SK-N-SH (cell line): Measurements from ENCODE around the gene FAM174B. TPM values are rescaled to one million over a fixed set of nuclear protein-coding genes. Genes with fewer than 3 reads are reported as not detected.

Experiments
- CTCF ChIA-PET: fragments of 300-600, 350-600 bp; formaldehyde crosslinking; extraction: SDS; loops from one replicate; lab custom pipeline; 2021; lab: Yijun Ruan, JAX
- POLR2A ChIA-PET: fragments of 350-600 bp; sonication (Branson Sonifier 250); formaldehyde crosslinking; extraction: SDS; loops from one replicate; lab custom pipeline; 2020; ENCODE audit warnings: antibody characterized with exemption, inconsistent platforms; lab: Yijun Ruan, JAX
- DNase-seq: peaks from one replicate; pipeline ENCODE4 v3.0.0; 2012
- H2AFZ ChIP-seq: fragments of 200-600 bp; sonication (generic); 2 replicates; pipeline ENCODE4 v1.8.1; 2016; ENCODE audit warnings: antibody characterized with exemption, mild to moderate bottlenecking, low read depth
- H3F3A ChIP-seq: fragments of 200-600 bp; sonication (generic); replicated peaks from 2 replicates; pipeline ENCODE3; 2016; ENCODE audit warnings: antibody characterized with exemption, mild to moderate bottlenecking; ENCODE audit not compliant: insufficient read depth
- H3K27ac ChIP-seq, 2 experiments: fragments of 200-500 bp in 1 of 2; fragments of 200-600 bp in 1 of 2; sonication (Bioruptor generic) in 1 of 2; sonication (generic), shearing (Covaris generic) in 1 of 2; 2 replicates each; pipeline versions ENCODE4 v1.5.1 to v1.6.1; 2014 to 2016; ENCODE audit warnings: low read depth in 2 of 2, inconsistent platforms in 1 of 2, low read length in 1 of 2, mild to moderate bottlenecking in 1 of 2, mixed read lengths in 1 of 2
- H3K27me3 ChIP-seq: fragments of 200-600 bp; sonication (generic), shearing (Covaris generic); 2 replicates; pipeline ENCODE4 v1.6.1; 2016; ENCODE audit warnings: mixed run types; ENCODE audit not compliant: insufficient read depth
- H3K36me3 ChIP-seq, 2 experiments: fragments of 200-500 bp in 1 of 2; fragments of 200-600 bp in 1 of 2; sonication (Bioruptor generic) in 1 of 2; sonication (generic) in 1 of 2; replicated peaks in 1 of 2; 2 replicates each; pipeline versions ENCODE3 to v1.5.1; 2014 to 2016; ENCODE audit warnings: low read length in 1 of 2, mild to moderate bottlenecking in 1 of 2; ENCODE audit not compliant: insufficient read depth in 2 of 2, control insufficient read depth in 1 of 2
- H3K4me1 ChIP-seq, 2 experiments: fragments of 200-500 bp in 1 of 2; fragments of 200-600 bp in 1 of 2; sonication (Bioruptor generic) in 1 of 2; sonication (generic), shearing (Covaris generic) in 1 of 2; 2 replicates each; pipeline versions ENCODE4 v1.5.1 to v1.6.1; 2014 to 2016; ENCODE audit warnings: low read depth in 1 of 2, low read length in 1 of 2, mixed run types in 1 of 2; ENCODE audit not compliant: insufficient read depth in 2 of 2, control insufficient read depth in 1 of 2
- H3K4me2 ChIP-seq: fragments of 200-600 bp; sonication (generic), shearing (Covaris generic); 2 replicates; pipeline ENCODE4 v1.6.1; 2017; ENCODE audit warnings: mixed run types
- H3K4me3 ChIP-seq, 2 experiments: fragments of 200-500 bp in 1 of 2; fragments of 200-600 bp in 1 of 2; sonication (Bioruptor generic) in 1 of 2; sonication (generic), shearing (Covaris generic) in 1 of 2; 2 replicates each; pipeline versions ENCODE4 v1.5.1 to v1.8.1; 2014 to 2016; ENCODE audit warnings: low read depth in 2 of 2, inconsistent platforms in 1 of 2, low read length in 1 of 2, mild to moderate bottlenecking in 1 of 2, mixed read lengths in 1 of 2, moderate library complexity in 1 of 2
- H3K79me2 ChIP-seq: fragments of 200-600 bp; sonication (generic); 2 replicates; pipeline ENCODE4 v1.8.1; 2017; ENCODE audit warnings: mild to moderate bottlenecking; ENCODE audit not compliant: insufficient read depth
- H3K9ac ChIP-seq: fragments of 200-600 bp; sonication (generic); 2 replicates; pipeline ENCODE4 v1.6.1; 2017; ENCODE audit warnings: mixed run types
- H3K9me2 ChIP-seq: fragments of 200-600 bp; sonication (generic); 2 replicates; pipeline ENCODE4 v1.6.1; 2017; ENCODE audit warnings: mixed run types
- H3K9me3 ChIP-seq: fragments of 200-600 bp; sonication (generic); 2 replicates; pipeline ENCODE4 v1.6.1; 2017; ENCODE audit warnings: mixed run types, mild to moderate bottlenecking, moderate library complexity
- H4K20me1 ChIP-seq: fragments of 200-600 bp; sonication (generic); 2 replicates; pipeline ENCODE4 v1.6.1; 2017; ENCODE audit warnings: mild to moderate bottlenecking, mixed run types; ENCODE audit not compliant: insufficient read depth
- EP300 ChIP-seq, 2 experiments: IDR thresholded peaks; 2 replicates each; pipeline versions ENCODE4 v1.4.0 to v1.6.1; 2012; ENCODE audit warnings: borderline replicate concordance in 1 of 2, low read depth in 1 of 2, low read length in 1 of 2
- EZH2phosphoT487 ChIP-seq: fragments of 200-600 bp; sonication (generic); IDR thresholded peaks from 2 replicates; pipeline ENCODE4 v1.6.1; 2017; ENCODE audit warnings: low read depth, mixed run types, mild to moderate bottlenecking, antibody characterized with exemption, moderate library complexity, borderline replicate concordance
- FOXJ3 ChIP-seq: sonication (generic); formaldehyde crosslinking; IDR thresholded peaks from 2 replicates; pipeline ENCODE4 v1.5.1; 2020; ENCODE audit warnings: mild to moderate bottlenecking, missing genetic modification reagents
- FOXM1 ChIP-seq: IDR thresholded peaks from 2 replicates; pipeline ENCODE4 v1.4.0; 2012; ENCODE audit warnings: low read depth, mild to moderate bottlenecking
- GABPA ChIP-seq: IDR thresholded peaks from 2 replicates; pipeline ENCODE4 v1.4.0; 2012; ENCODE audit warnings: low read depth, mild to moderate bottlenecking
- GATA2 ChIP-seq: sonication (generic); formaldehyde crosslinking; IDR thresholded peaks from 2 replicates; pipeline ENCODE4 v1.5.0; 2020; ENCODE audit warnings: mild to moderate bottlenecking, missing genetic modification reagents
- MEF2A ChIP-seq: IDR thresholded peaks from 2 replicates; pipeline ENCODE4 v1.4.0; 2012; ENCODE audit warnings: low read depth, borderline replicate concordance
- NFIC ChIP-seq: IDR thresholded peaks from 2 replicates; pipeline ENCODE4 v1.4.0; 2012; ENCODE audit warnings: borderline replicate concordance
- NRF1 ChIP-seq: IDR thresholded peaks from 2 replicates; pipeline ENCODE4 v1.6.1; 2012; ENCODE audit warnings: low read depth, mild to moderate bottlenecking, low read length
- RAD21 ChIP-seq: IDR thresholded peaks from 2 replicates; pipeline ENCODE4 v1.6.1; 2012; ENCODE audit warnings: mild to moderate bottlenecking, low read length
- RCOR1 ChIP-seq: fragments of 150-350 bp; IDR thresholded peaks from 2 replicates; pipeline ENCODE4 v1.6.1; 2017; ENCODE audit warnings: antibody characterized with exemption, low read length
- RFX5 ChIP-seq: IDR thresholded peaks from 2 replicates; pipeline ENCODE4 v1.6.1; 2012; ENCODE audit warnings: mild to moderate bottlenecking, improper control_type of control experiment, low read length
- SIN3A ChIP-seq: IDR thresholded peaks from 2 replicates; pipeline ENCODE4 v1.6.1; 2012; ENCODE audit warnings: low read depth, mild to moderate bottlenecking, low read length, moderate library complexity, borderline replicate concordance
- SMC3 ChIP-seq: IDR thresholded peaks from 2 replicates; pipeline ENCODE4 v1.6.1; 2012; ENCODE audit warnings: low read depth, low read length, improper control_type of control experiment
- TAF1 ChIP-seq: IDR thresholded peaks from 2 replicates; pipeline ENCODE4 v1.6.1; 2012; ENCODE audit warnings: low read depth, mild to moderate bottlenecking, low read length, moderate library complexity, borderline replicate concordance
- TCF12 ChIP-seq: IDR thresholded peaks from 2 replicates; pipeline ENCODE4 v1.4.0; 2012
- WGBS: methylation state at CpG from one replicate; pipeline ENCODE4 v1.1.6; 2017; ENCODE audit warnings: low lambda C conversion rate; 5-methylcytosine and 5-hydroxymethylcytosine counted together
- polyA plus RNA-seq, 3 experiments: library from polyadenylated mRNA; depleted of rRNA; stranded (reverse); fragments of >200 nt; gene quantifications; 2 replicates each; pipeline ENCODE4 v1.2.3, GENCODE V29; 2012
- TF ChIP-seq, protein P1 (sequence below): fragments of 150-350 bp; IDR thresholded peaks from 2 replicates; pipeline ENCODE4 v1.6.1; 2016; ENCODE audit warnings: mild to moderate bottlenecking, low read depth, low read length
- TF ChIP-seq, protein P2 (sequence below): IDR thresholded peaks from 2 replicates; pipeline ENCODE4 v1.4.0; 2012; ENCODE audit warnings: low read depth
- TF ChIP-seq, protein P3 (sequence below): IDR thresholded peaks from 2 replicates; pipeline ENCODE4; 2012

FAM174B gene
- polyA plus RNA-seq, 1 of the 3 experiments (the other 2 are of a cell fraction) = 0.30 TPM

DNA sequence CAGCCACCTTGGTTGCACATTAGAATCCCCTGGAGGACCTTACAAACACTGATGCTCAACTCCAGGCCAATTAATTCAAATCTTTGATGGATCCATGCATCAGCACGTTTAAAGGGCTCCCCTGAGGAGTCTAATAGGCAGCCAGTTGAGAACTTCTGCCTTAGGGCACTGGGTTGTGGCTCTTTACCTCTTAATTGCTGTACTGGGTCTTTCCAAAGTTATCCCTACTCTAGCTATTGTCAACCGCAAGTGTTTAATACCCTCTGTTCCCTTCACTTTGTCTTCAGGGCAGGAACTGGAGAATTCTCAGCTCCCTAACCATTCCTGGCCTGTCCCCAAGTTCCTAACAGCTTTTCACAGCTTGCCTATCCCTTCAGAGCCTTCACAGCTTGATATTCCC, 15.0 kb upstream of the FAM174B start:
- H3K36me3 ChIP-seq = no peaks in the 10 kb centered on the region
- 58% methylated on average over 2 of the region's 2 CpGs for WGBS
- no peaks in the 10 kb centered on the region for H4K20me1 ChIP-seq
- no peaks in the 10 kb centered on the region for H3K27me3 ChIP-seq
- H3K79me2 ChIP-seq = no peaks in the 10 kb centered on the region
- no peaks in the 10 kb centered on the region for H3K9me2 ChIP-seq
- no peaks in the 10 kb centered on the region for H3K9me3 ChIP-seq
- POLR2A ChIA-PET = interaction anchor here (0.6 kb wide), 1 partner anchor 13 kb away, joined by 3 read pairs; no protein-coding TSS in a partner anchor
- peaks cover 0 to 17% of the 10 kb centered on the region in 2 experiments; a peak in 2 of 4 replicates for H3K4me1 ChIP-seq
- no peak overlapping the region for H3K9ac ChIP-seq
- no peak for DNase-seq
- H3F3A ChIP-seq = no peaks in the 10 kb centered on the region
- H3K27ac ChIP-seq = no peak overlapping the region
- CTCF ChIA-PET = interaction anchor here (0.8 to 2.5 kb wide), 3 partner anchors 11 to 44 kb away, joined by 4 to 8 read pairs (median 7); no protein-coding TSS in a partner anchor
- H3K4me3 ChIP-seq = no peak overlapping the region
- H2AFZ ChIP-seq = no peak overlapping the region
- H3K4me2 ChIP-seq = no peak overlapping the region
- TF ChIP-seq TCF12 (no peak), NFIC (no peak), GABPA (no peak), EP300 (IDR thresholded peaks at IDR 0.05; ENCODE audit: borderline replicate concordance in 1 of 2, low read depth in 1 of 2, low read length in 1 of 2) (no peak), RFX5 (no peak), NRF1 (no peak), FOXJ3 (CRISPR knock-in tag) (no peak), GATA2 (CRISPR knock-in tag) (no peak), SIN3A (no peak), RAD21 (no peak)
- TF ChIP-seq, protein P1, sequence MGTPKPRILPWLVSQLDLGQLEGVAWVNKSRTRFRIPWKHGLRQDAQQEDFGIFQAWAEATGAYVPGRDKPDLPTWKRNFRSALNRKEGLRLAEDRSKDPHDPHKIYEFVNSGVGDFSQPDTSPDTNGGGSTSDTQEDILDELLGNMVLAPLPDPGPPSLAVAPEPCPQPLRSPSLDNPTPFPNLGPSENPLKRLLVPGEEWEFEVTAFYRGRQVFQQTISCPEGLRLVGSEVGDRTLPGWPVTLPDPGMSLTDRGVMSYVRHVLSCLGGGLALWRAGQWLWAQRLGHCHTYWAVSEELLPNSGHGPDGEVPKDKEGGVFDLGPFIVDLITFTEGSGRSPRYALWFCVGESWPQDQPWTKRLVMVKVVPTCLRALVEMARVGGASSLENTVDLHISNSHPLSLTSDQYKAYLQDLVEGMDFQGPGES = no peak
- TF ChIP-seq, protein P2, sequence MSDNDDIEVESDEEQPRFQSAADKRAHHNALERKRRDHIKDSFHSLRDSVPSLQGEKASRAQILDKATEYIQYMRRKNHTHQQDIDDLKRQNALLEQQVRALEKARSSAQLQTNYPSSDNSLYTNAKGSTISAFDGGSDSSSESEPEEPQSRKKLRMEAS = no peak

DNA sequence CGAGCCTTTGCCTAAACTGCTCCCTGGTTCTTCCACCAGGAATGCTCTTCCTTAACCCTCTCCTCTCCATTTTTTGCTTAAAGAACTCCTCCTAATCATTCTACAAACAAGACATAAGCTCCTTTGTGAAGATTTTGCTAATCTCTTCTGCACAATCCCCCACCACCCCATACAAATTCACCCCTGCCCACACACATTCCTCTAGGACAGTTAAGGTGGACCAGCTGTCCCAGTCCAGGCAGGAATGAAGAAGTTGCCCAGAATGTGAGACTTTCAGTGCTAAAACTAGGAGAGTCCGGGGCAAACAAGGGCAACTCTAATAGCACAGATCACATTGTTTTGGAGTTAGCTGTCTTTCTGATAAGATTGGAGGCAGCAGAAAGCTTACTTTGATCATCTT, 13.9 kb upstream of the FAM174B start:
- Histone ChIP-seq H3K79me2 (no peaks in the 10 kb centered on the region), H3F3A (no peaks in the 10 kb centered on the region), H3K27ac (no peak overlapping the region), H3K9ac (no peak overlapping the region), H3K9me2 (no peaks in the 10 kb centered on the region), H3K4me2 (no peak overlapping the region), H2AFZ (no peak overlapping the region), H3K4me3 (no peak overlapping the region), H4K20me1 (no peaks in the 10 kb centered on the region), H3K27me3 (no peaks in the 10 kb centered on the region), H3K9me3 (no peaks in the 10 kb centered on the region), H3K4me1 (peaks cover 0 to 17% of the 10 kb centered on the region in 2 experiments; a peak in 2 of 4 replicates), H3K36me3 (no peaks in the 10 kb centered on the region)
- WGBS = 33% methylated on average over 2 of the region's 2 CpGs
- TF ChIP-seq EP300 (IDR thresholded peaks at IDR 0.05; ENCODE audit: borderline replicate concordance in 1 of 2, low read depth in 1 of 2, low read length in 1 of 2) = no peak
- TF ChIP-seq, protein P1 = no peak
- TF ChIP-seq EZH2phosphoT487 = no peak
- no peak for TF ChIP-seq SMC3
- no peak for TF ChIP-seq MEF2A
- no peak for TF ChIP-seq FOXJ3 (CRISPR knock-in tag)
- TF ChIP-seq GABPA = no peak
- TF ChIP-seq, protein P3, sequence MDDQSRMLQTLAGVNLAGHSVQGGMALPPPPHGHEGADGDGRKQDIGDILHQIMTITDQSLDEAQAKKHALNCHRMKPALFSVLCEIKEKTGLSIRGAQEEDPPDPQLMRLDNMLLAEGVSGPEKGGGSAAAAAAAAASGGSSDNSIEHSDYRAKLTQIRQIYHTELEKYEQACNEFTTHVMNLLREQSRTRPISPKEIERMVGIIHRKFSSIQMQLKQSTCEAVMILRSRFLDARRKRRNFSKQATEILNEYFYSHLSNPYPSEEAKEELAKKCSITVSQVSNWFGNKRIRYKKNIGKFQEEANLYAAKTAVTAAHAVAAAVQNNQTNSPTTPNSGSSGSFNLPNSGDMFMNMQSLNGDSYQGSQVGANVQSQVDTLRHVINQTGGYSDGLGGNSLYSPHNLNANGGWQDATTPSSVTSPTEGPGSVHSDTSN = no peak
- TF ChIP-seq RCOR1 = no peak
- TF ChIP-seq FOXM1 = no peak
- no peak for TF ChIP-seq TAF1
- POLR2A ChIA-PET = no interaction called here
- CTCF ChIA-PET = interaction anchor here (0.8 to 2.5 kb wide), 2 partner anchors 11 to 45 kb away, joined by 3 to 7 read pairs; no protein-coding TSS in a partner anchor
- no peak for DNase-seq
